AG04449 (cell line): Measurements from ENCODE around the gene ATXN7L1.

Experiments
- CTCF ChIA-PET: fragments of 350-600 bp; formaldehyde crosslinking; extraction: SDS; loops from one replicate; lab custom pipeline; 2021; ENCODE audit warnings: antibody characterized with exemption; lab: Yijun Ruan, JAX
- POLR2A ChIA-PET: fragments of 400-600, 350-600 bp; formaldehyde crosslinking; extraction: SDS; loops from one replicate; lab custom pipeline; 2020; ENCODE audit warnings: antibody characterized with exemption, inconsistent platforms; lab: Yijun Ruan, JAX
- DNase-seq: peaks from one replicate; pipeline ENCODE4 v3.0.0-alpha.2; 2010; ENCODE audit warnings: low read depth, low spot score
- H3K4me3 ChIP-seq: 2 replicates; pipeline ENCODE4 v1.5.1; 2011; ENCODE audit warnings: low read depth, mild to moderate bottlenecking, control low read depth, low read length
- CTCF ChIP-seq: IDR thresholded peaks from one replicate; pipeline ENCODE4 v1.5.1; 2011; ENCODE audit warnings: mild to moderate bottlenecking, moderate library complexity, low read length, control low read depth, inconsistent platforms; ENCODE audit not compliant: insufficient read depth; ENCODE audit errors: missing control alignments

The ATXN7L1 gene

GRCh38 chr7:105613611-105614330 lies 262.6 kb downstream of the ATXN7L1 start:
- ChIA-PET POLR2A (no interaction called here), CTCF (interaction anchor here (1.1 kb wide), 1 partner anchor 10 kb away, joined by 3 read pairs; no protein-coding TSS in a partner anchor)
- H3K4me3 ChIP-seq = no peak overlapping the region
- no peak for TF ChIP-seq CTCF
- no peak for DNase-seq

- ChIA-PET CTCF (interaction anchor here (1.1 kb wide), 1 partner anchor 9 kb away, joined by 3 read pairs; no protein-coding TSS in a partner anchor), POLR2A (no interaction called here)
- no peak for TF ChIP-seq CTCF
- H3K4me3 ChIP-seq = no peak overlapping the region
- no peak for DNase-seq
Observed at GRCh38 chr7:105612806-105613205, 263.6 kb downstream of the ATXN7L1 start.

GRCh38 chr7:105611856-105612775 lies 264.3 kb downstream of the ATXN7L1 start:
- POLR2A ChIA-PET = no interaction called here
- no peak for TF ChIP-seq CTCF
- CTCF ChIA-PET = interaction anchor here (1.1 kb wide), 1 partner anchor 8 kb away, joined by 3 read pairs; no protein-coding TSS in a partner anchor
- no peak for DNase-seq
- H3K4me3 ChIP-seq = no peak overlapping the region

GRCh38 chr7:105610165-105610930 lies 266.1 kb downstream of the ATXN7L1 start:
- TF ChIP-seq CTCF = no peak
- H3K4me3 ChIP-seq = no peak overlapping the region
- ChIA-PET POLR2A (interaction anchor here (0.6 kb wide), 1 partner anchor 26 kb away, joined by 3 read pairs; no protein-coding TSS in a partner anchor), CTCF (no interaction called here)
- no peak for DNase-seq

- H3K4me3 ChIP-seq = no peak overlapping the region
- ChIA-PET POLR2A (no interaction called here), CTCF (interaction anchor here (0.6 to 1.8 kb wide), 4 partner anchors 8 to 13 kb away, joined by 3 to 8 read pairs (median 5); no protein-coding TSS in a partner anchor)
- DNase-seq = no peak
- no peak for TF ChIP-seq CTCF
Observed at GRCh38 chr7:105602325-105603305, 273.8 kb downstream of the ATXN7L1 start.
